SH-SY5Y (cell line): ENCODE measurements around the gene CRIM1.

Experiments
- GATA2 ChIP-seq: IDR thresholded peaks from 2 replicates; pipeline ENCODE4 v1.6.1; 2011; ENCODE audit warnings: mild to moderate bottlenecking, low read depth, low read length
- GATA3 ChIP-seq: IDR thresholded peaks from 2 replicates; pipeline ENCODE4 v1.6.1; 2011; ENCODE audit warnings: low read depth, mild to moderate bottlenecking, low read length, moderate library complexity

Gene CRIM1

GRCh38 chr2:36478332-36478738 lies 122.8 kb downstream of the CRIM1 start:
- TF ChIP-seq GATA3: no peak
- TF ChIP-seq GATA2: no peak

GRCh38 chr2:36478999-36479398 lies 123.4 kb downstream of the CRIM1 start:
- no peak for TF ChIP-seq GATA2
- no peak for TF ChIP-seq GATA3

GRCh38 chr2:36479406-36479805 lies 123.8 kb downstream of the CRIM1 start:
- TF ChIP-seq GATA2 (no peak), GATA3 (no peak)

GRCh38 chr2:36480028-36480427 lies 124.5 kb downstream of the CRIM1 start:
- no peak for TF ChIP-seq GATA2
- no peak for TF ChIP-seq GATA3

- no peak for TF ChIP-seq GATA3
- TF ChIP-seq GATA2: no peak
These were observed 125.1 kb downstream of the CRIM1 start for GRCh38 chr2:36480636-36481035.

GRCh38 chr2:36481709-36482108 lies 126.1 kb downstream of the CRIM1 start:
- TF ChIP-seq GATA3 (no peak), GATA2 (no peak)

- TF ChIP-seq GATA3: no peak
- no peak for TF ChIP-seq GATA2
These were observed 127.1 kb downstream of the CRIM1 start for GRCh38 chr2:36482576-36483214.

- no peak for TF ChIP-seq GATA2
- no peak for TF ChIP-seq GATA3
These were observed 127.7 kb downstream of the CRIM1 start for GRCh38 chr2:36483290-36483689.

GRCh38 chr2:36484454-36484853 lies 128.9 kb downstream of the CRIM1 start:
- no peak for TF ChIP-seq GATA3
- TF ChIP-seq GATA2: no peak

GRCh38 chr2:36485521-36485920 lies 129.9 kb downstream of the CRIM1 start:
- no peak for TF ChIP-seq GATA2
- no peak for TF ChIP-seq GATA3

- TF ChIP-seq GATA3 (no peak), GATA2 (no peak)
These were observed 131.0 kb downstream of the CRIM1 start for GRCh38 chr2:36486521-36487044.

GRCh38 chr2:36487947-36488346 lies 132.4 kb downstream of the CRIM1 start:
- TF ChIP-seq GATA3 (no peak), GATA2 (no peak)

GRCh38 chr2:36489281-36489680 lies 133.7 kb downstream of the CRIM1 start:
- no peak for TF ChIP-seq GATA3
- TF ChIP-seq GATA2: no peak

- TF ChIP-seq GATA3: no peak
- no peak for TF ChIP-seq GATA2
These were observed 135.2 kb downstream of the CRIM1 start for GRCh38 chr2:36490749-36491148.

- TF ChIP-seq GATA2: no peak
- TF ChIP-seq GATA3: no peak
These were observed 136.8 kb downstream of the CRIM1 start for GRCh38 chr2:36492216-36492945.

- no peak for TF ChIP-seq GATA3
- TF ChIP-seq GATA2: no peak
These were observed 137.7 kb downstream of the CRIM1 start for GRCh38 chr2:36493306-36493705.
